ENCODE measurements around the gene HPS4. TPM values are rescaled to one million over a fixed set of nuclear protein-coding genes. Genes with fewer than 3 reads are reported as not detected.
"Not testable (repeated sequence)": the region's sequence is repeated elsewhere in the genome, so short reads cannot be mapped to it uniquely, and the experiment has no call there.

The HPS4 gene
- 21.2 and 33.1 TPM in 2 replicates for total RNA-seq (2021)
- Bru-seq, nascent RNA: percentile 63 among the genes with signal in this experiment
- BruChase-seq, experiment 1, labeled RNA remaining after a 2-hour chase: percentile 69 among the genes with signal in this experiment
- BruChase-seq, experiment 2, labeled RNA remaining after a 6-hour chase: percentile 73 among the genes with signal in this experiment
- long read RNA-seq, full-length matches to known transcripts: 11 of 24 reads
- long read RNA-seq, partial matches to known transcripts: 7 of 24 reads
- long read RNA-seq, other reads (novel, unspliced or antisense): 6 of 24 reads

DNA sequence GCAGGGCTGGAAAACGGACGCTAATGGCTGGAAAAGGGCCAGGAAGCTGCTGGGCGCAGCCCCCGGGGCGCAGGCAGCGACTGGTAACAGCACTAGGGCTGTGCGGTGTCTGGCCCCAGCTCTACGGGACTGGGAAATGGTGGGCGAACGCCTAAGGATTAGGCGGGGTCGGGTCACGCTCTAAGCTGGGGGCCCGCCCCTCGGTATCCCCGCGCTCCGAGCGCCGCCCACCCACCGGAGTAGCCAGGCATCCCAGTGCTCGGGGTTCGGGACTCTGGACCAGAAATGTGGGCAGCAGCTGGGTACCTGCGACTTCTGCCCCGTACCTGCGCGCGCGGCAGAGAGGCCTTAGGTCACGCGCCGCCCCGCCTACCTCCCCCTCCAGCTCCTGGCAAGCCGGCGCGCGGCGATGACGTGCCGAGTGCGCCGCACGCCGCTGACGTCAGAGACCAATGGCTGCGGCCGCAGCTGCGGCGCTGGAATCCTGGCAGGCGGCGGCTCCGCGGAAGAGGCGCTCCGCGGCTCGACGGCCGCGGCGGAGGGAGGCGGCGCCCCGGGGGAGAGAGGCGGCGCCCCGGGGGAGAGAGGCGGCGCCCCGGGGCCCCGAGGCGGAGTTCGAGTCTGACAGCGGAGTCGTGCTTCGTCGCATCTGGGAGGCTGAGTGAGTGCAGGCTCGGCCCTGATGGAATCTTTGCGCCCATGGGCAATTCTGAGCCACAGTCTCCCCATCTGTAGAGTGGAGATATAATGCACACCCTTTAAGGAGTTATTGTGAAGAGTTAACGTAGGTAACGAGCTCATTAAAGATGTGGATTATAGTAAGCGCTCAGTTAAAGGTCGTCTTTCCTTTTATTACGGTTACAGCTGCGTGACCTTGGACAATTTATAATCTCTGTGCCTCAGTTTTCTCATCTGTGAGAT is at the start of gene HPS4, which contains the start of gene SRRD:
Gene HPS4 (minus strand): TSS at position 345 of the 921 bp plus-strand sequence. CDS start 2,021 bp downstream, outside the sequence.
Gene SRRD (plus strand): TSS at position 439 of the 921 bp plus-strand sequence. CDS start 14 bp downstream, at position 453.
- peak within 1 kb of the TSS; percentile 81 for H3K4me3 ChIP-seq
- H3K9me2 ChIP-seq (ENCODE audit: insufficient read depth): no peaks in the 10 kb centered on the region
- TF ChIP-seq, protein P1, sequence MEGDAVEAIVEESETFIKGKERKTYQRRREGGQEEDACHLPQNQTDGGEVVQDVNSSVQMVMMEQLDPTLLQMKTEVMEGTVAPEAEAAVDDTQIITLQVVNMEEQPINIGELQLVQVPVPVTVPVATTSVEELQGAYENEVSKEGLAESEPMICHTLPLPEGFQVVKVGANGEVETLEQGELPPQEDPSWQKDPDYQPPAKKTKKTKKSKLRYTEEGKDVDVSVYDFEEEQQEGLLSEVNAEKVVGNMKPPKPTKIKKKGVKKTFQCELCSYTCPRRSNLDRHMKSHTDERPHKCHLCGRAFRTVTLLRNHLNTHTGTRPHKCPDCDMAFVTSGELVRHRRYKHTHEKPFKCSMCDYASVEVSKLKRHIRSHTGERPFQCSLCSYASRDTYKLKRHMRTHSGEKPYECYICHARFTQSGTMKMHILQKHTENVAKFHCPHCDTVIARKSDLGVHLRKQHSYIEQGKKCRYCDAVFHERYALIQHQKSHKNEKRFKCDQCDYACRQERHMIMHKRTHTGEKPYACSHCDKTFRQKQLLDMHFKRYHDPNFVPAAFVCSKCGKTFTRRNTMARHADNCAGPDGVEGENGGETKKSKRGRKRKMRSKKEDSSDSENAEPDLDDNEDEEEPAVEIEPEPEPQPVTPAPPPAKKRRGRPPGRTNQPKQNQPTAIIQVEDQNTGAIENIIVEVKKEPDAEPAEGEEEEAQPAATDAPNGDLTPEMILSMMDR (conservative IDR thresholded peaks at IDR 0.05): no peak
- TF ChIP-seq EZH2 (IDR thresholded peaks at IDR 0.05; ENCODE audit: low read depth): no peak
- intact Hi-C loops (cut with micrococcal nuclease; ENCODE audit: unreplicated experiment): no loop called here
- no peaks in the 10 kb centered on the region for H3F3A ChIP-seq (ENCODE audit: insufficient read depth, low read depth)
- H3K79me2 ChIP-seq (ENCODE audit: low read depth): peaks cover 36% of the 10 kb centered on the region
- CTCF ChIA-PET: interaction anchor here (0.5 kb wide), 1 partner anchor 703 kb away, joined by 15 read pairs; no protein-coding TSS in a partner anchor
- H3K9me3 ChIP-seq (ENCODE audit: insufficient read depth, low read depth): no peaks in the 10 kb centered on the region
- no TSS peak for BruUV-seq (replicated peaks)
- DNase-seq: peak; percentile 72 to 79
- no peaks in the 10 kb centered on the region for H4K20me1 ChIP-seq (ENCODE audit: insufficient read depth)
- H3K27ac ChIP-seq: peak within 1 kb of the TSS; percentile 63
- H2AFZ ChIP-seq: peak within 1 kb of the TSS; percentile 96
- peak within 1 kb of the TSS; percentile 91 for H3K4me2 ChIP-seq
- H3K27me3 ChIP-seq (ENCODE audit: insufficient read depth, low read depth): no peaks in the 10 kb centered on the region
- peaks cover 23% of the 10 kb centered on the region for H3K4me1 ChIP-seq (replicated peaks; ENCODE audit: insufficient read depth)
- 0 out of 2 replicates have a peak, but pooled peaks cover 3% of the 10 kb centered on the region for H3K36me3 ChIP-seq (ENCODE audit: low read depth)
- POLR2A ChIA-PET (ENCODE audit: unreplicated experiment): interaction anchor here (0.5 kb wide), 1 partner anchor 95 kb away, joined by 10 read pairs; no protein-coding TSS in a partner anchor

DNA sequence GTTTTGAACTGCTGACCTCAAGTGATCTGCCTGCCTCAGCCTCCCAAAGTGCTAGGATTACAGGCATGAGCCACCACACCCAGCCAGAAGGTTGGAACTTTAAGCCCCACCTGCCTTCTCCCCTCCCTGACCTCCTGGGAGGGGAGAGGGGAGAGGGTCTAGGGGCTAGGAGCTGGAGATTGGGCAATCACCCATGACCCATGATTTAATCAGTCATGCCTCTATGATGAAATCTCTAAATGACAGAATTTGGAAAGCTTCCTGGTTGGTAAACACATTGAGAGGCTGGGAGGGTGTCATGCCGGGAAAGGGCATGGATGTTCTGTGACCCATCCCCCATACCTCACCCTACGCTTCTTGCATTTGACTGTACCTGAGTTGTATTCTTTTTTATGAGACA is 45.8 kb upstream of the HPS4 start:
- Histone ChIP-seq H4K20me1 (ENCODE audit: insufficient read depth) (no peaks in the 10 kb centered on the region), H3F3A (ENCODE audit: insufficient read depth, low read depth) (no peaks in the 10 kb centered on the region), H3K79me2 (ENCODE audit: low read depth) (no peaks in the 10 kb centered on the region), H3K9me2 (ENCODE audit: insufficient read depth) (no peaks in the 10 kb centered on the region), H3K27me3 (ENCODE audit: insufficient read depth, low read depth) (no peaks in the 10 kb centered on the region), H3K4me1 (replicated peaks; ENCODE audit: insufficient read depth) (no peaks in the 10 kb centered on the region), H3K9me3 (ENCODE audit: insufficient read depth, low read depth) (no peaks in the 10 kb centered on the region), H2AFZ (no peak overlapping the region), H3K36me3 (ENCODE audit: low read depth) (no peaks in the 10 kb centered on the region), H3K27ac (no peak overlapping the region), H3K4me2 (no peak overlapping the region), H3K4me3 (no peak overlapping the region)
- no peak for TF ChIP-seq EZH2 (IDR thresholded peaks at IDR 0.05; ENCODE audit: low read depth)
- TF ChIP-seq, protein P1 (conservative IDR thresholded peaks at IDR 0.05): no peak
- DNase-seq: no peak
- BruUV-seq (replicated peaks): no TSS peak
- ChIA-PET CTCF (no interaction called here), POLR2A (ENCODE audit: unreplicated experiment) (no interaction called here)
- intact Hi-C loops (cut with micrococcal nuclease; ENCODE audit: unreplicated experiment): no loop called here

DNA sequence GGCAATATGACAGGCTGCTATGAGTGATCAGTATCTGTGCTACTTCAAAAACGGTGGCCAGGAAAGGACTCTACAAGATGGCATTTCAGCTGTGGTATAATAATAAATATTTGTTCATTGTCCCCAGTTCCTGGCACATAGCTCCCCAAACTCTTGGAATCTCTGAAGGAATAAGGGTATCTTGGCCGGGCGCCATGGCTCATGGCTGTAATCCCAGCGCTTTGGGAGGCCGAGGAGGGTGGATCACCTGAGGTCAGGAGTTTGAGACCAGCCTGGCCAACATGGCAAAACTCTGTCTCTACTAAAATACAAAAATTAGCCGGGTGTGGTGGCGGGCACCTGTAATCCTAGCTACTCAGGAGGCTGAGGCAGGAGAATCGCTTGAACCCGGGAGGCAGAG is 44.9 kb upstream of the HPS4 start:
- H3K4me1 ChIP-seq (replicated peaks; ENCODE audit: insufficient read depth); H4K20me1 ChIP-seq (ENCODE audit: insufficient read depth); H3K79me2 ChIP-seq (ENCODE audit: low read depth); POLR2A ChIA-PET (ENCODE audit: unreplicated experiment); BruUV-seq (replicated peaks); H3K9me2 ChIP-seq (ENCODE audit: insufficient read depth); H3K36me3 ChIP-seq (ENCODE audit: low read depth); H3K4me2 ChIP-seq; H3K4me3 ChIP-seq; H3K27ac ChIP-seq; H3F3A ChIP-seq (ENCODE audit: insufficient read depth, low read depth); H2AFZ ChIP-seq; H3K27me3 ChIP-seq (ENCODE audit: insufficient read depth, low read depth); DNase-seq; H3K9me3 ChIP-seq (ENCODE audit: insufficient read depth, low read depth); intact Hi-C loops (cut with micrococcal nuclease; ENCODE audit: unreplicated experiment); CTCF ChIA-PET: not testable (repeated sequence)

Measured in PC-9 (cell line).